ENCODE measurements around the gene KPNA5.
"Not testable (repeated sequence)": the region's sequence is repeated elsewhere in the genome, so short reads cannot be mapped to it uniquely, and the experiment has no call there.

The KPNA5 gene

DNA sequence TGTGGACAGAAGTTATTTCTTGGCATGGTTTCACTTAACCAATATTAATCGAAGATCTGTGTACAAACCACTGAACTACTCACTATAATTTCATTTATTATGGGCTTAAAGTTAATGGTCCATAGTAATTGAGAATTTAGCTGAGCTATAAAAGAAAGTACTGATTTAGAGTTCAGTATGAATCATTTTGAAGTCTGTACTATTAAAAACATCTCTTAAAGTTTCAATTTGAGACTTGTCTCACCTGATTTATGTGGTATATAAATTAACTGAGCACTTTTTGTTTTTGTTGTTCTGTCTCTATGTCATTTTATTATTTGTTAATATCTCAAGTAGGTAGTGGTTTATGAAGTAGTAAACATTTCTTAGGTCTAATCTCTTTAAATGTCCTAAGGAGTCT lies 24.9 kb downstream of the KPNA5 start:
- DNase-seq = no peak

DNA sequence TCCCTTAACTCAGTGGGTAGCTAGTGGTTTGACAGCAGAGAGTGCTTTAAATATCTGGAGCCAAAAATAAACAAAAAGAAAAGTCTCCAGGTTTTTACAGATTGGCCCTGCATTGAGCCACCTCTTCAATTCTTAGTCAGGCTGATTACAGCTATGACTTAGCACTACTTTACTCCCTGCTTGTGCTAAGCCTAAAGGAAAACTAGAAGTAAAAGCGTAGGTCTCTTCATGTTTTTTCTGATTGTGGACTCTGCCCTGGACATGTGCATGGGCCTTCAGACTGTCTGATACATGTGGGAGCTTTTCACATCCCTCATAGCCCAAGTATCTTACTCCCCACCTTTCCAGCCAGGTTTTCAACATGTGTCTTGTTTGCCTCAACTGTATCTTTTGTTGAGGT lies 33.3 kb downstream of the KPNA5 start:
- DNase-seq = no peak

DNA sequence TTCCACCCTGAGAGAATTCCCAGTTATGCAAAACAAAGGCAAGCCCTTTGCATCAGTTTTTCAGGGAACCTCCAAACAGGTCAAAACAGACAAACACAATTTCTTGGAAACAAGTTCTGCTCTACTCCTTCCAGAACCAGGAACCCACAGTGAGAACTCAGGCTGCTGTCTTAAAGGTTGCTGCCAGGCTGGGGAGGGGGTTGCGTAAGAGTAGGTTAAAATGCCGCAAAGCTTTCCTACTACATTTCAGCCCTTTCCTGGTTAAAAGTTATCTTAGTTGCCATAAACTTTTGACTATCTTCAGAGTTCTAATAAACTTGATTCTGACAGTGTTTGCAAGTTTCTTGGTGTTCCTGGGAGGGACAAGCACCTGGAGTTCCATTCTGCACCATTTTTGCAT lies 33.8 kb downstream of the KPNA5 start:
- DNase-seq = no peak

- no peak for DNase-seq
These were observed 45.9 kb downstream of the KPNA5 start for GRCh38 chr6:116726947-116727346.

DNA sequence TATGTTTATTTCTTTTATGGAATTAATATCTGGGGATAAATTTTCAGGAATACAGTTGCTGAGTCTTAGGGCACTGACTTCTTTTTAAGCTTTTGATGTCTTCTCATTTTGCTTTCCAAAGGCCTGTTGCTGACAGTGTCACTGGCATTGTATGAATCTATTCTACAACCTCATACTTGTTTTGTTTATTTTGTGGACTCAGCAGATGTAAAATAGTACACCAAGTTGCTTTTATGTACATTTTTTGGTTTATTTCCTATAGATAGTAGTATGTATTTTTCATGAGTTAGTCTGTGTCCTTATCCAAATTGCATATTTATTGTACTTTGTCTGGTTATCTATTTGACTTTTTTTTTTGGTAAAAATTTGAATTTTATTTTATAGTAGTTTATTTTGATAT lies 49.5 kb downstream of the KPNA5 start:
- DNase-seq = no peak

- DNase-seq = no peak
These were observed 56.0 kb downstream of the KPNA5 start for GRCh38 chr6:116737004-116737403.

DNA sequence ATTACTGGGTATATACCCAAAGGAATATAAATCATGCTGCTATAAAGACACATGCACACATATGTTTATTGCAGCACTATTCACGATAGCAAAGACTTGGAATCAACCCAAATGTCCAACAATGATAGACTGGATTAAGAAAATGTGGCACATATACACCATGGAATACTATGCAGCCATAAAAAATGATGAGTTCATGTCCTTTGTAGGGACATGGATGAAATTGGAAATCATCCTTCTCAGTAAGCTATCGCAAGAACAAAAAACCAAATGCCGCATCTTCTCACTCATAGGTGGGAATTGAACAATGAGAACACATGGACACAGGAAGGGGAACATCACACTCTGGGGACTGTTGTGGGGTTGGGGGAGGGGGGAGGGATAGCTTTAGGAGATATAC lies 59.5 kb downstream of the KPNA5 start:
- DNase-seq = not testable (repeated sequence)

DNA sequence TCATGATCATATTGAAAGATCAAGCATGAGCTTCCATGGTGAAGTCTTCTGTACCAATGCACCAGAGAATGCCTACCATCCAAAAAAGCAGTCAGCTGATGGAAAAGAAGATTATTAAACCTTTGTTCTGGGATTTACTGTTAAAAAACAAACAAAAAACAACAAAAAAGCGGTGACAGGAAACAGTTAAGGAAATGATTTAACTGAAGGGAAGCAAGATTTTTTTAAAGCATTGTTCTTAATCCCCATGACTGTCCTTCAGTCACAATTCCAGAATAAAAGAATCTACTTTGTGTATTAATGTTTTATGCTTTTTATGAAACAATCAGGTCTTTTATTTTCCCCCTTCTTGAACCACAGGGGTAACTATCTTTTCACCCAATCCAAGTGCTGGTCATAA lies 60.6 kb downstream of the KPNA5 start:
- DNase-seq = no peak

DNA sequence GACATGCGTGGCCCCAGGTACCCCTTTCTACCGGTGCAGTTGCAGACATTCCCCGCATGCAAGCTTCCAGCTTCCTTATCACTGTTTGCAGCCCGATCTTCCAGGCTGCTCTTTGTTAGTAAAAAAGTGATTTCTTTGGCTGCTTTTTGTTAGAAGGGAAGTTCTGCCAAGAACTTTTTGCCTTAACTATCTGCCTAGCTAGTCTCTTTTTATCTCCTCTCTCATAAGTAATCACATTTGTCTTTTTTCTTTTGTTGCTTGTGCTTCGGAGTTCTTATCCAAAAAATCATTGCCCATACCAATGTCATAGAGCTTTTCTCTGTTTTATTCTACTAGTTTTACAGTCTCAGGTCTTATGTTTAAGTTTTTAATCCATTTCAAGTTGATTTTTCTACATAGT lies 64.2 kb downstream of the KPNA5 start:
- no peak for DNase-seq

DNA sequence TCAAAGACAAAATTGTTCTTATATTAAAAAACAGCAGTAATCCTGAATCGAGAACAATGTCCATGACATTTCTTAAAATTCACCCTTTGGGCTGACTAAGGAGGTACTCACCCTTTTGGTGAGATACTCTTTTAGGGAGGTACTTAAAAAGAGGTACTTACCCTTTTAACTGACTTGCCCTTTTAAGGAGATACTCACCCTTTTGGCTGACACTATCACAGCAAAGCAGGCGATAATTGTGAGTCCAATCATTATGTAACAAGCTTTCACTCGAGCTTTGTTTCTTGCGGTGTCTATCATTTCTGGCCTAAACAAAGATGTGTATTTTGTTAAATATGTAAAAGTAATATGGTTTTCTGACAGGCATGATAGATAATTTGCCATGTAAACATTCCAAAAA lies 80.8 kb downstream of the KPNA5 start:
- no peak for DNase-seq

- DNase-seq = no peak
These were observed 81.2 kb downstream of the KPNA5 start for GRCh38 chr6:116762235-116762634.

- DNase-seq = no peak
These were observed 82.0 kb downstream of the KPNA5 start for GRCh38 chr6:116763048-116763447.

DNA sequence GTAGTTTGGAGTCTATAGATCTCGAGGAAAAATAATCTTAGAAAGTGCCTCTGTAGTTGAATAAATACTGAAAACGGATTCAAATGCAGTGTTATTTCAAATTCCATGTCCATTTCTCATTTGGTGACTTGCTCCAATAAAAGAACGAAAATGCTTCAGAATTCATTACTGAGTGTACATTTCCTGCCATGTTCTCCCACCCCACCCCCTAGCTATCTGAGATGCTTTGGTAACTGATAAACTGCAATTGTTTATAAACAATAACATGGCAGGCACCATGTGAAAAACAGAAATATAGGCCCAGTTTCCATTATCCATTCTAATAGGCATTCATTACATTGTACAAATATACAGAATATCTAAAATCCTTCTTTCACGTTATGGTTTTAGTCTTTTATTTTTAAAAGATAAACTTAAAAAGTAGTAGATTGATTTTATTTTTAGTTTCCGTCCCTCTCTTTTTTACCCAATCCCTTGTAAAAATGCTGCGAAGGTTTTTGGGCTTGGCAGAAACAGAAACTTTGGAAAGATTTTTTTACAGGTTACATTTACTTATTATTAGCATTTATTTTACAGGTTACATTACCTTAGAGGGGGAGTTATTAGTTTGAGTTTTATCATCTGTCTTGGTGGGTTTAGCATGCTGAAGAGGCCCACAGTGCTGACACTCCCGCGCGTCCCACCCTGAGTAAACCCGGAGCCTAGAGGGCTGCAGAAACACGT lies 83.1 kb downstream of the KPNA5 start:
- DNase-seq = no peak

- DNase-seq = no peak
These were observed 83.6 kb downstream of the KPNA5 start for GRCh38 chr6:116764629-116764960.

- no peak for DNase-seq
These were observed 84.2 kb downstream of the KPNA5 start, which contains the start of gene FAM162B for GRCh38 chr6:116764961-116765841. Gene FAM162B (minus strand): TSS chr6:116765719. CDS start chr6:116765576, 143 bp downstream.

- DNase-seq = no peak
These were observed 85.6 kb downstream of the KPNA5 start for GRCh38 chr6:116766506-116767176.

- DNase-seq = no peak
These were observed 86.7 kb downstream of the KPNA5 start for GRCh38 chr6:116767715-116768114.

DNA sequence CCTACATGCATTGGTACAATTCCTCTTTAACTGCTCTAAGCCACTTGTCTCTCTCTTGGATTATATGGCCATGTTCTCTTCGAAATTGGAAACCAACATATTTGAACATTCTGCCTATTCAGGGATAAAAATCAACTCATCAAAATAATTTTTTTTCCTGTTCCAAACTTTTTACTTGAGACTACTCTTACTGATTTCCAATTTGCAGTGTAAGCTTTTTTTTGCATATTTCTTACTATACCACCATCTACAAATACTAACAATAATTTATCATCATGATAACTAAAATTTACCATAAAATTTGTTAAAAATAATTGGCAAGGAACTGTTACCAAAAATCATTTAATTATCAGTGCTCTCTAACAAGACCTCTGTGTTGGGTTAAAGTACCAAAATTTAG lies 91.4 kb downstream of the KPNA5 start:
- DNase-seq = no peak

GRCh38 chr6:116773886-116774285 lies 92.9 kb downstream of the KPNA5 start:
- DNase-seq = no peak

DNA sequence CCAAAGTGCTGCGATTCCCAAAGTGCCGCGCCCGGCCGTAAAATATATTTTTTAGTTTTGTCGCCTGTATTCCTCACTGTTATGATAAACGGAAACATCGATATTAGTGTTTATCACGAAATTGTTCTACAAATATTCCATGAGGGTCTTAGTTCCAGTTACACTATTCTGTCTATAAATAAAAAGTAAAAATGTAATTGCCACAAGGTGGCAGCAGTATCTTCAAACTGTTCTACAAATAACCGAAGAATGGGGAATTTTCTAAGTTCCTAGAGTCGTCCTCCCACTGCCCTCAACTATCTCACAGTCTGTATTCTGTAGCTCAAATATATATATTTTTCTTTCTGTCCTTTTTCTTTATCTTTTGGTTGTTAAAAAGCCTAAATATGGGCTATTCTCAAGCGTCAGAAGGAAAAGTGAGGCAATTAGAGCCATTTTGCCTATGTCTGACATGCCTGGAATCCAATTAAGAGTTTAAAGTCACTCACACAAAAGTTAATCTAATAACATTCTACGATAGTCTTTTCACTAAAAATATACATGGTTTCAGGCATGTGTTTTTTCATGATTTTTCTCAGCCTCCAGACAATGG lies 98.7 kb downstream of the KPNA5 start:
- DNase-seq = peak; percentile 17

DNA sequence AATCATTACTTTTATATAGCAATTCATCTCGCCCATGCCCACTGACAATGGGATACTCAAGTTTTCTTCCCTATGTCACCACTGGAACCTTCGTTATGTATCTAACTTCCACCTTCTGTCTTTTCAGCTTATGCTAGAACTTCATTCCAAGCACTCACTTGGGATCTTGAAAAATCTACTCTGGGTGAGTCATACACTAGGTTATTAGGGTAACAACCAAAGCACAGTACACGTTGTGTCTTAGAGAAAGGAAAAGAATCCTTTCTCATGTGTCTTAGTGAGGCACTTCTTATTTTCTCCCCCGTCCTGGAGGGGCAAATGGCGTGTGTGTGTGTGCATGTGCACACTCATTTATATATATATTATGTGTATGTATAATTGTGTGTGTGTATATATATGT lies 102.8 kb downstream of the KPNA5 start:
- DNase-seq = no peak
